ENCODE measurements around the gene NOS3.

Gene NOS3

DNA sequence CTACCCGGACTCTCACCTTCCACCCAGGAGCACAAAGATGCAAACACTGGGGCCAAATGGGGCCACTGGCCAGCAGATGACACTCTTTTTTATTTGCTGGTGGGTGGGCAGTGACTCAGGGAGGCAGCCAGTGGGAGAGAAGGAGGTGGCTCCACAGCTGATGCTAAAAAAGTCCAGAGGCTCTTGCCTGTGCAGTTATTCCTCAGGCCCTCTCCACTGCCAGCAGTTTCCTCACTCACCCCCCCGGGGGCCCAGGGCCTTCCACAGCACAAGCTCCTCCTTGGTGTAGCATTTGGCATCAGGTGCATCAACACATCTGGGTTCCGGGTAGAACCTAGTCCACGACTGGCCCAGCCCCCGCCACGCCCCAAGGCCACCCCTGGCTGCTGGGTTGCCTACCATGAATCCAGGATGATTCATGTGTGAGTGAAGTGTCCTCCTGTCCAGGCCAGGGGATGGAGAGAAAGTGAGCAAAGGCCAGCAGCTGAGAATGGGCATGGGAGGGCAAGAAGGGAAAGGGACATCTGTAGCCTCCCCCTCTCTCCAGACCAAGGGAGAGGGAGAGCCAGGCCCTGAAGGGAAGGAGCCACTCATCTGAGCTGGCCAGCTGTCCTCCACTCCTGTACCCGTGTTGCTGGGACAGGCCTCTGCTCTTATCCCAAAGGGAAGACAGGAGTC is 11.0 kb upstream of the NOS3 start:
- DNase-seq (ENCODE audit: low spot score), result no peak

DNA sequence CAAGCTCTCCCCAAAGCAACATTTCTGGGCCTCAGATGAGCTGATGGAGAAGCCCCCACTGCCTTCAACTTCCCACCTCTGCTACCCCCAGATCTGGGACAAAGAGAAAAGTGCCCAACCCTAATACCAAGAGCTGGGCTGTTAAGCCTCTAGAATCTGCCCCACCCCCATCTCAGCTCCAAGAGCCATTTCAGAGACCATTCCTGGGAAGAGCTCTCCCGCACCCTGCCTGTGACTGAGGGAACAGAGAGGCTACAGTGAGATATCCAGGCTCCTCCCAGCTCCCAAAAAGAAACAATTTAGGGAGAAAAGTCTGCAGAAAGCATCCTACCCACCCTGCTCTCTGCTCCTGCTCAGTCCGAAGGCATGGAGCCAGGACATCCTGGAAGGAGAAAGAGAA is 10.2 kb upstream of the NOS3 start:
- no peak for DNase-seq (ENCODE audit: low spot score)

DNA sequence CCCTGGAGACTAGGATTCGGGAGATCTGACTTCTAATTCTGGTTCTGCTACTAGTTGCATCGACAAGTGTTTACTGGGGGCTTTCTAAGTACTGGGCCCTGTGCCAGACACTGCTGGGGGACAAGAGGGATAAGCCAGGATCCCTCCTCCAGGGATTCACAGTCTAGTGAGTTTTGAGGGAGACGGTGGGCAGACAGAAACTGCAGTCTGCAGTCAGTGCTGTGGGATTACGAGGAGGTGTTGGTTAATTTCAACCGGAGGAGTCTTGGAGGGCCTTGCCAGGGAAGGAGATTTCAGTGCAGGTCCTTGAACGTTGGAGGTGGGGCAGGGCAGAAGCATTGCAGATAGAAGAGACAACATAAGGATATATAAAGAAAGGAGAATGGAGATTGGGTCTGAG is 9.2 kb upstream of the NOS3 start:
- no peak for DNase-seq (ENCODE audit: low spot score)

- no peak for DNase-seq (ENCODE audit: low spot score)
Measured at GRCh38 chr7:150982351-150982750, 8.5 kb upstream of the NOS3 start.

DNA sequence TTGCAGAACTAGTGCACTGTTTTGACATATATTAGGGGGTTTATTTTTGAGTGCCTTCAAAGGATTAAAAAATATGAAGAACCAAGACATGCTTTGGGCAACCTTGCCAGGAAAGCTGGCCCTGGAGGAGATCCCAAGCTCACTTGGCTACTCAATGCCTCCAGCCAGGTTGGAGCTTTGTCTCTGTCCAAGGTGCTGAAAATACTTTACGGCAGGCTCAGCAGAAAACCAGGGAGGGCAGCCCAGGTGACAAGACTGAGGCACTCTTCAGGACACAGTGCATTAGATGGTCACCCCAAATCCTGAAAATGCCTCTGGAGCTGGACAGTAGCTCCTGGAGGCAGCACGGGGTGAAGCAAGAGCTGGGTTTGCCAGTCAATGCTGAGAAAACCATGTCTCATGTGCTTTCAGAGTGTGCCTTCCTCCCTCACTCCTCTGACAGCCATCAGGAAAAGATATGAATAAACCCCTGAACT is 6.9 kb upstream of the NOS3 start:
- DNase-seq (ENCODE audit: low spot score), result peak; percentile 46

GRCh38 chr7:150986099-150986512 is 4.7 kb upstream of the NOS3 start:
- peak; percentile 83 for DNase-seq (ENCODE audit: low spot score)

DNA sequence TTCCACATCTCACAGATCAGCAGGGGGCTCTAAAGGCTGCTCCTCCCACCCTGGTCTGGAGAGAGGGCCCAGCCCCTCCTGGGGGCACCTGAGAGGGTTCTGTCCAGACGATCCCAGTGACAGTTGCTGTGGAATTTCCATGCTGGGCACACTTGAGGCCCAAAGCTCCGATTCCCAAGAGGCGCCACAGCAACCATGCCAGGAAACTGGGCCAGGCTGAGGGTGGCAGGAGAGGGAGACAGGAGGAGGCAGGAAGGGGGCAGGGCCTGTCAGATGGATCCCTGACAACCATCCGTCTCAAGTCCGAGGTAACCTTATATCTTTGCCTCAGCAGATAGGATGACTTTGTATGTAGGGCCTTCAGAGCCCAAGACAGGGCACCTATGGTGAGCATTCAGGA is 4.3 kb upstream of the NOS3 start:
- DNase-seq (ENCODE audit: low spot score), result no peak

DNA sequence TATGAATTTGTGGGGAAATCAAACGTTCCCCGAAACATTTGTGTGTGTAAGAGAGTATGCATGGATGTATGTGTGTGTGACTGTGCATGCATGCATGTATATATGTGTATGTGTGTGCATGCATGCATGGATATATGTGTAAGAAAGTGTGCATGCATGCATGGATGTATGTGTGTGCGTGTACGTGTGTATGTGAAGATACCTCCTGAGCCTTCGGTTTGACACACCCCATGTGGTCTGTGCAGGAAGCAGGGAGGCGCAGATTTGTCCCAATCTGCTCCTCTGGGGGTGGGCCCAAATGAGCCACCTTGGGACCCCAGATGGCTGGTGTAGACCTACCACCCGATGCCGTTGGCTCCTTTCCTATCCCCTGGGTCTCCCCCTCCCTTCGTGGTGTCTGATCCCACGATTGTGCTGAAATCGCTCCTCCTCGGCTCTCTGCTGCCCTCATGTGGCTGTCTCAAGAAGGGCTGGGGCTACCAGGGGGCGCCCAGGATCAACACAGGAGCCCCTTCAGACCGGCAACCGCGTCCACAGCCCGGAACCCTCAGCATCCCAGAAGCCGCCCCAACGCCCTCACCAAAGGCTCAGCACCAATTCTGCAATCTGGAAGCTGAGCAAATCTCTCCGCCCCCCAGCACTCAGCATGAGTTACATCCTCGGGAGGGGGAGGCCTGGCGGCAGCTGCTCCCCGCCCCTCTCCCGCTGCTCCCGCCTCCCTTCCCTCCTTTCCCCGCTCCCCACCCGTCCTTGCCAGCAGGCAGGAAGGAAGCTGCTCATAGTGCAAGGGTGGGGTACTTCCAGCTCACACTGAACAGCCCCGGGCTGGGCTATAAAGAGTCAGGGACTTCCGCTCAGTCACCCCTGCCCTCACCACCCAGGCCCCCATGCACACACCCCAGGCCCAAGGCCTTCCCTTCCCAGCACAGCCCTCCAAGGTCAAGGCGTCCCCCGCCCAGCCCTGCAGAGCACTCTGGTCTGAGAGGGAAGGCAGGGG is 2.3 kb upstream of the NOS3 start:
- peak; percentile 54 for DNase-seq (ENCODE audit: low spot score)

DNA sequence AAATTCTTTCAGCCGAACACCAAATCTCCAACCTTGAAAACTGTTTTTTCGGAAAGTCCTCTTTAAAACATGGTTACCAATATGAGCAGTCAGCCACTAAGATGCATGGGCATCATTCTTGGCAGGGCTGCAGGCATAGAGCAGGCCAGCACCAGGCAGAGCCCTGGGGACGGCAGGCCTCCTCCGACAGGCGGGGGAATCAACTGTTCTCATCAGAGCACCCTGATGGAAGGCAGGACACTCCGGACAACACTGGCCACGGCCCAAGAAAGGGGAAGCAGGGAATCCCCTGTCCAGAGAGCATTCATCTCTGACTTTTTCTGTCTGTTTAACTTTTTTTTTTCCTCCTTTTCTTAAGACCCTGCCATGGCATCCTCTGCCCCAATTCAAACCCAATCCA is 1.4 kb upstream of the NOS3 start:
- DNase-seq (ENCODE audit: low spot score), result no peak

- no peak for DNase-seq (ENCODE audit: low spot score)
Measured at GRCh38 chr7:150992051-150992640, 1.3 kb downstream of the NOS3 start.

- DNase-seq (ENCODE audit: low spot score), result peak; percentile 49
Measured at GRCh38 chr7:150992833-150993302, 2.1 kb downstream of the NOS3 start.

DNA sequence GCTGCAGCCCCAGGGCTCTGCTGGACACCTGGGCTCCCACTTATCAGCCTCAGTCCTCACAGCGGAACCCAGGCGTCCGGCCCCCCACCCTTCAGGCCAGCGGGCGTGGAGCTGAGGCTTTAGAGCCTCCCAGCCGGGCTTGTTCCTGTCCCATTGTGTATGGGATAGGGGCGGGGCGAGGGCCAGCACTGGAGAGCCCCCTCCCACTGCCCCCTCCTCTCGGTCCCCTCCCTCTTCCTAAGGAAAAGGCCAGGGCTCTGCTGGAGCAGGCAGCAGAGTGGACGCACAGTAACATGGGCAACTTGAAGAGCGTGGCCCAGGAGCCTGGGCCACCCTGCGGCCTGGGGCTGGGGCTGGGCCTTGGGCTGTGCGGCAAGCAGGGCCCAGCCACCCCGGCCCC is 2.7 kb downstream of the NOS3 start:
- no peak for DNase-seq (ENCODE audit: low spot score)

- no peak for DNase-seq (ENCODE audit: low spot score)
Measured at GRCh38 chr7:150994141-150994837, 3.5 kb downstream of the NOS3 start.

DNA sequence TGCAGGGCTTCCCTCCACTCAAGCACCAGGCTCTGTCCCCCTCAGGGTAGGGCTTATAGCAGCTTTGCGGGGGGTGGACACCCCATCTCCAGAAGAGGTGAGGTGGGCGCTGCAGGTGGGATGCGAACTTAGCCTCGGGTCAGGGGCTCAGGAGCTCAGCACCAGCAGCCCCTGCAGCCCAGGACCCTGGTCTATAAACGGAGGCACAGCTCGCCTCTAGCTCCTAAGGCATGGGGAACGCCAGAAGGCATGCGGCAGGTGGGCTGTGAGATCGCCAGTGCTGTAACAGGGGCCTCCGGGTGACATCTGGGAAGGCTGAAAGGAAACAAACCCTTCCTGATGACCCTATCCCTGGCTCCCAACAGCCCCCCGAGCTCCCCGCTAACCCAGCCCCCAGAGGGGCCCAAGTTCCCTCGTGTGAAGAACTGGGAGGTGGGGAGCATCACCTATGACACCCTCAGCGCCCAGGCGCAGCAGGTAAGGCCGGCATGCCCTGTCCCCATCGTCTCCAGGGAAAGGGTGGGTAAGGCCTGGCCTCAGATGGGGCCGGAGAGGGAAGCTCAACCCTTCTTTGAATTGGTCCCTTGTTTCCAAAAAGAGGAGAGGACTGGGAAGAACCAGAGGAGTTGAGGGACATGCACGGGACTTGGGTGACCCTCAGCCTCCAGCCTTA is 4.2 kb downstream of the NOS3 start:
- no peak for DNase-seq (ENCODE audit: low spot score)

- DNase-seq (ENCODE audit: low spot score), result no peak
Measured at GRCh38 chr7:150996376-150997074, 5.7 kb downstream of the NOS3 start.

- no peak for DNase-seq (ENCODE audit: low spot score)
Measured at GRCh38 chr7:150997075-150997511, 6.3 kb downstream of the NOS3 start.

- DNase-seq (ENCODE audit: low spot score), result no peak
Measured at GRCh38 chr7:150997817-150998216, 7.0 kb downstream of the NOS3 start.

GRCh38 chr7:150998341-150998740 is 7.5 kb downstream of the NOS3 start:
- no peak for DNase-seq (ENCODE audit: low spot score)

- no peak for DNase-seq (ENCODE audit: low spot score)
Measured at GRCh38 chr7:150999001-150999400, 8.2 kb downstream of the NOS3 start.

GRCh38 chr7:150999497-151000230 is 8.8 kb downstream of the NOS3 start:
- no peak for DNase-seq (ENCODE audit: low spot score)
